Neural cell (in vitro differentiated cells): ENCODE results near the gene ASIC5.

Experiments
- CTCF ChIP-seq: fragments of 450-650 bp; IDR thresholded peaks from 2 replicates; pipeline ENCODE4 v1.5.1; 2014; ENCODE audit warnings: antibody characterized with exemption, mild to moderate bottlenecking, moderate library complexity; ENCODE audit not compliant: poor library complexity, severe bottlenecking
- EP300 ChIP-seq: fragments of 450-650 bp; conservative IDR thresholded peaks from 2 replicates; pipeline ENCODE4 v1.6.1; 2014; ENCODE audit warnings: antibody characterized with exemption, mild to moderate bottlenecking, moderate library complexity; ENCODE audit not compliant: poor library complexity, severe bottlenecking
- EZH2 ChIP-seq: fragments of 200-600, 300-800 bp; shearing (Covaris generic), sonication (generic); IDR thresholded peaks from 2 replicates; pipeline ENCODE4 v1.6.1; 2014; ENCODE audit warnings: antibody characterized with exemption, low read length, borderline replicate concordance, mild to moderate bottlenecking; ENCODE audit not compliant: insufficient read depth, poor library complexity, severe bottlenecking
- MXI1 ChIP-seq: fragments of 450-650 bp; conservative IDR thresholded peaks from 2 replicates; pipeline ENCODE4 v1.6.1; 2014; ENCODE audit warnings: antibody characterized with exemption, mild to moderate bottlenecking; ENCODE audit not compliant: poor library complexity, severe bottlenecking
- POLR2AphosphoS5 ChIP-seq: IDR thresholded peaks from 2 replicates; pipeline ENCODE4 v1.6.1; 2012
- RAD21 ChIP-seq: fragments of 450-650 bp; conservative IDR thresholded peaks from 2 replicates; pipeline ENCODE4 v1.6.1; 2014; ENCODE audit warnings: antibody characterized with exemption, mild to moderate bottlenecking, moderate library complexity
- TAF1 ChIP-seq: IDR thresholded peaks from 2 replicates; pipeline ENCODE4 v1.6.1; 2012; ENCODE audit warnings: low read depth
- TF ChIP-seq, protein P1 (sequence below): IDR thresholded peaks from 2 replicates; pipeline ENCODE4 v1.6.1; 2012; ENCODE audit warnings: borderline replicate concordance

GRCh38 chr4:155789982-155790381 lies 76.1 kb downstream of the ASIC5 start:
- TF ChIP-seq CTCF (no peak), EP300 (no peak), TAF1 (no peak), EZH2 (no peak), MXI1 (no peak), POLR2AphosphoS5 (no peak), RAD21 (no peak)
- TF ChIP-seq, protein P1, sequence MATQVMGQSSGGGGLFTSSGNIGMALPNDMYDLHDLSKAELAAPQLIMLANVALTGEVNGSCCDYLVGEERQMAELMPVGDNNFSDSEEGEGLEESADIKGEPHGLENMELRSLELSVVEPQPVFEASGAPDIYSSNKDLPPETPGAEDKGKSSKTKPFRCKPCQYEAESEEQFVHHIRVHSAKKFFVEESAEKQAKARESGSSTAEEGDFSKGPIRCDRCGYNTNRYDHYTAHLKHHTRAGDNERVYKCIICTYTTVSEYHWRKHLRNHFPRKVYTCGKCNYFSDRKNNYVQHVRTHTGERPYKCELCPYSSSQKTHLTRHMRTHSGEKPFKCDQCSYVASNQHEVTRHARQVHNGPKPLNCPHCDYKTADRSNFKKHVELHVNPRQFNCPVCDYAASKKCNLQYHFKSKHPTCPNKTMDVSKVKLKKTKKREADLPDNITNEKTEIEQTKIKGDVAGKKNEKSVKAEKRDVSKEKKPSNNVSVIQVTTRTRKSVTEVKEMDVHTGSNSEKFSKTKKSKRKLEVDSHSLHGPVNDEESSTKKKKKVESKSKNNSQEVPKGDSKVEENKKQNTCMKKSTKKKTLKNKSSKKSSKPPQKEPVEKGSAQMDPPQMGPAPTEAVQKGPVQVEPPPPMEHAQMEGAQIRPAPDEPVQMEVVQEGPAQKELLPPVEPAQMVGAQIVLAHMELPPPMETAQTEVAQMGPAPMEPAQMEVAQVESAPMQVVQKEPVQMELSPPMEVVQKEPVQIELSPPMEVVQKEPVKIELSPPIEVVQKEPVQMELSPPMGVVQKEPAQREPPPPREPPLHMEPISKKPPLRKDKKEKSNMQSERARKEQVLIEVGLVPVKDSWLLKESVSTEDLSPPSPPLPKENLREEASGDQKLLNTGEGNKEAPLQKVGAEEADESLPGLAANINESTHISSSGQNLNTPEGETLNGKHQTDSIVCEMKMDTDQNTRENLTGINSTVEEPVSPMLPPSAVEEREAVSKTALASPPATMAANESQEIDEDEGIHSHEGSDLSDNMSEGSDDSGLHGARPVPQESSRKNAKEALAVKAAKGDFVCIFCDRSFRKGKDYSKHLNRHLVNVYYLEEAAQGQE, result no peak
